H9 (cell line): Measurements from ENCODE around the gene YPEL4. TPM values are rescaled to one million over a fixed set of nuclear protein-coding genes. Genes with fewer than 3 reads are reported as not detected.

Experiments
- DNase-seq: peaks from one replicate; pipeline ENCODE4 v3.0.0-alpha.2; 2017
- H2AFZ ChIP-seq: one replicate; pipeline ENCODE4 v1.6.1; 2013; ENCODE audit warnings: mild to moderate bottlenecking, low read length, control low read depth, moderate library complexity
- H2AK5ac ChIP-seq: 2 replicates; pipeline ENCODE4 v1.6.1; 2013; ENCODE audit warnings: low read length, control low read depth, mixed read lengths; ENCODE audit not compliant: insufficient read length
- H2BK120ac ChIP-seq: one replicate; pipeline ENCODE4 v1.6.1; 2013; ENCODE audit warnings: low read depth, mild to moderate bottlenecking, low read length, control low read depth, inconsistent platforms; ENCODE audit not compliant: poor library complexity, severe bottlenecking
- H2BK12ac ChIP-seq: 2 replicates; pipeline ENCODE4 v1.6.1; 2013; ENCODE audit warnings: low read length, control low read depth, mixed read lengths, low read depth; ENCODE audit not compliant: insufficient read length
- H2BK15ac ChIP-seq: 2 replicates; pipeline ENCODE4 v1.6.1; 2013; ENCODE audit warnings: low read depth, low read length, control low read depth
- H2BK20ac ChIP-seq: one replicate; pipeline ENCODE4 v1.6.1; 2013; ENCODE audit warnings: low read depth, mild to moderate bottlenecking, low read length, control low read depth, inconsistent platforms; ENCODE audit not compliant: poor library complexity, severe bottlenecking
- H2BK5ac ChIP-seq: 2 replicates; pipeline ENCODE4 v1.6.1; 2013; ENCODE audit warnings: low read length, control low read depth, mixed read lengths; ENCODE audit not compliant: insufficient read length
- H3K14ac ChIP-seq: 2 replicates; pipeline ENCODE4 v1.6.1; 2013; ENCODE audit warnings: low read length, control low read depth; ENCODE audit not compliant: insufficient read depth
- H3K18ac ChIP-seq: 2 replicates; pipeline ENCODE4 v1.6.1; 2013; ENCODE audit warnings: low read depth, mild to moderate bottlenecking, mixed read lengths, low read length, control low read depth; ENCODE audit not compliant: insufficient read length
- H3K23ac ChIP-seq: 2 replicates; pipeline ENCODE4 v1.6.1; 2013; ENCODE audit warnings: low read length, control low read depth, mixed read lengths, low read depth; ENCODE audit not compliant: insufficient read length
- H3K23me2 ChIP-seq: 2 replicates; pipeline ENCODE4 v1.6.1; 2013; ENCODE audit warnings: low read depth, mild to moderate bottlenecking, mixed read lengths, low read length, control low read depth; ENCODE audit not compliant: insufficient read length, poor library complexity, severe bottlenecking
- H3K27ac ChIP-seq: 2 replicates; pipeline ENCODE4 v1.5.1; 2013; ENCODE audit warnings: low read length, control low read depth, mixed read lengths, low read depth; ENCODE audit not compliant: insufficient read length
- H3K27me3 ChIP-seq: 2 replicates; pipeline ENCODE4 v1.6.1; 2013; ENCODE audit warnings: low read length, control low read depth, inconsistent platforms; ENCODE audit not compliant: insufficient read depth
- H3K4ac ChIP-seq: 2 replicates; pipeline ENCODE4 v1.6.1; 2013; ENCODE audit warnings: low read depth, mild to moderate bottlenecking, control low read depth, inconsistent platforms, low read length, moderate library complexity
- H3K4me1 ChIP-seq: 2 replicates; pipeline ENCODE4 v1.6.1; 2013; ENCODE audit warnings: low read length, control low read depth, inconsistent platforms; ENCODE audit not compliant: insufficient read depth
- H3K4me2 ChIP-seq: 2 replicates; pipeline ENCODE4 v1.6.1; 2013; ENCODE audit warnings: low read length, control low read depth, mixed read lengths; ENCODE audit not compliant: insufficient read length, insufficient read depth
- H3K56ac ChIP-seq: 2 replicates; pipeline ENCODE4 v1.6.1; 2013; ENCODE audit warnings: low read depth, mild to moderate bottlenecking, mixed read lengths, low read length, control low read depth; ENCODE audit not compliant: insufficient read length
- H3K79me1 ChIP-seq: 2 replicates; pipeline ENCODE4 v1.6.1; 2013; ENCODE audit warnings: low read depth, mild to moderate bottlenecking, moderate library complexity, low read length, control low read depth, inconsistent platforms; ENCODE audit not compliant: insufficient read depth, poor library complexity, severe bottlenecking
- H3K79me2 ChIP-seq: 2 replicates; pipeline ENCODE4 v1.6.1; 2013; ENCODE audit warnings: low read length, control low read depth, inconsistent platforms; ENCODE audit not compliant: insufficient read depth
- H3K9ac ChIP-seq: 2 replicates; pipeline ENCODE4 v1.6.1; 2013; ENCODE audit warnings: low read length, control low read depth, mixed read lengths; ENCODE audit not compliant: insufficient read length; ENCODE audit errors: extremely low read depth
- H3K9me3 ChIP-seq: one replicate; pipeline ENCODE4 v1.6.1; 2013; ENCODE audit warnings: low read depth, low read length, inconsistent platforms; ENCODE audit not compliant: control insufficient read depth
- H3T11ph ChIP-seq: one replicate; pipeline ENCODE4 v1.6.1; 2013; ENCODE audit warnings: mild to moderate bottlenecking, low read length, control low read depth, inconsistent platforms
- H4K20me1 ChIP-seq: one replicate; pipeline ENCODE4 v1.6.1; 2013; ENCODE audit not compliant: control insufficient read depth, insufficient read length, insufficient read depth
- H4K5ac ChIP-seq: 2 replicates; pipeline ENCODE4 v1.6.1; 2013; ENCODE audit warnings: low read depth, mild to moderate bottlenecking, mixed read lengths, low read length, control low read depth; ENCODE audit not compliant: insufficient read length
- H4K8ac ChIP-seq: replicated peaks from 2 replicates; pipeline ENCODE4 v1.6.1; 2013; ENCODE audit warnings: low read length, control low read depth, mixed read lengths, low read depth; ENCODE audit not compliant: insufficient read length
- H4K91ac ChIP-seq: 2 replicates; pipeline ENCODE4 v1.6.1; 2013; ENCODE audit warnings: low read depth, mild to moderate bottlenecking, moderate library complexity, mixed read lengths, low read length, control low read depth; ENCODE audit not compliant: insufficient read length
- H3K27ac Mint-ChIP-seq, 3 experiments: 2 replicates in 2 of 3; 3 replicates in 1 of 3; pipeline ENCODE4 v1.8.0; 2020 to 2021; ENCODE audit warnings: mixed read lengths in 3 of 3, mild to moderate bottlenecking in 1 of 3, moderate library complexity in 1 of 3
- H3K27me3 Mint-ChIP-seq: 2 replicates; pipeline ENCODE4 v1.8.0; 2021; ENCODE audit warnings: low read depth, mild to moderate bottlenecking, moderate library complexity, mixed read lengths
- H3K36me3 Mint-ChIP-seq, 3 experiments: 2 replicates in 2 of 3; 3 replicates in 1 of 3; pipeline ENCODE4 v1.8.0; 2020 to 2021; ENCODE audit warnings: low read depth in 3 of 3, mixed read lengths in 3 of 3; ENCODE audit not compliant: insufficient read depth in 1 of 3
- H3K4me1 Mint-ChIP-seq, 2 experiments: 2 replicates each; pipeline ENCODE4 v1.8.0; 2020; ENCODE audit warnings: mixed read lengths in 2 of 2
- H3K4me3 Mint-ChIP-seq, 2 experiments: 2 replicates in 1 of 2; 3 replicates in 1 of 2; pipeline ENCODE4 v1.8.0; 2020 to 2021; ENCODE audit warnings: mild to moderate bottlenecking in 2 of 2, mixed read lengths in 2 of 2, moderate library complexity in 1 of 2
- H3K9me3 Mint-ChIP-seq, 2 experiments: 2 replicates in 1 of 2; 3 replicates in 1 of 2; pipeline ENCODE4 v1.8.0; 2020; ENCODE audit warnings: mild to moderate bottlenecking in 2 of 2, mixed read lengths in 2 of 2, moderate library complexity in 1 of 2
- CTCF ChIP-seq: fragments of 200-600 bp; sonication (generic); conservative IDR thresholded peaks from 3 replicates; pipeline ENCODE4 v1.8.0; 2021; ENCODE audit warnings: antibody characterized with exemption, mild to moderate bottlenecking
- WGBS: extraction: QIAGEN DNeasy Blood & Tissue Kit; methylation state at CpG from one replicate; pipeline ENCODE4 v1.1.7; 2013; ENCODE audit warnings: missing lambda C conversion rate, low lambda C conversion rate, mixed read lengths; ENCODE audit not compliant: insufficient read length; ENCODE audit errors: extremely low coverage; 5-methylcytosine and 5-hydroxymethylcytosine counted together
- total RNA-seq: library from RNA; stranded (reverse); gene quantifications from 2 replicates; pipeline ENCODE4 v1.2.1, GENCODE V29; 2021

The YPEL4 gene
- total RNA-seq, 1 experiment from 2014 or later: 0.13 TPM

GRCh38 chr11:57632116-57632515, 17.6 kb downstream of the YPEL4 start:
- no peak overlapping the region for H3K27ac Mint-ChIP-seq
- Histone ChIP-seq H2BK20ac (no peak overlapping the region), H3K27me3 (no peaks in the 10 kb centered on the region), H3K9ac (no peak overlapping the region), H2BK120ac (no peak overlapping the region), H3K79me2 (no peaks in the 10 kb centered on the region), H2AFZ (no peak overlapping the region), H3K14ac (no peak overlapping the region), H3K56ac (no peak overlapping the region), H3K23me2 (no peaks in the 10 kb centered on the region), H4K8ac (no peak overlapping the region), H3T11ph (no peak overlapping the region), H4K91ac (no peak overlapping the region), H2BK15ac (no peak overlapping the region), H3K4me2 (no peak overlapping the region), H3K27ac (no peak overlapping the region), H3K79me1 (no peaks in the 10 kb centered on the region), H2BK12ac (no peak overlapping the region), H4K5ac (no peak overlapping the region), H2BK5ac (no peak overlapping the region), H3K18ac (no peak overlapping the region), H3K4me1 (peaks cover 3% of the 10 kb centered on the region), H4K20me1 (no peaks in the 10 kb centered on the region), H2AK5ac (no peak overlapping the region), H3K4ac (no peak overlapping the region), H3K9me3 (no peaks in the 10 kb centered on the region), H3K23ac (no peak overlapping the region)
- no peak for DNase-seq
- H3K36me3 Mint-ChIP-seq: no peaks in the 10 kb centered on the region
- WGBS: no CpG with 5 or more reads among the region's 5 CpGs
- TF ChIP-seq CTCF: no peak
- no peak overlapping the region for H3K4me3 Mint-ChIP-seq
- H3K9me3 Mint-ChIP-seq: no peaks in the 10 kb centered on the region
- peaks cover 29% of the 10 kb centered on the region for H3K27me3 Mint-ChIP-seq
- H3K4me1 Mint-ChIP-seq: peaks cover 4 to 13% of the 10 kb centered on the region in 2 experiments
